ENCODE data around the gene POLR2I. TPM values are rescaled to one million over a fixed set of nuclear protein-coding genes. Genes with fewer than 3 reads are reported as not detected.
A peak's percentile ranks its signal among the peaks of the same experiment; 100 is the strongest.

POLR2I gene
- polyA plus RNA-seq, 1 donor (not counting 4 experiments of a cell fraction or from before 2014, with no cell fraction given), result 34.3 TPM

DNA sequence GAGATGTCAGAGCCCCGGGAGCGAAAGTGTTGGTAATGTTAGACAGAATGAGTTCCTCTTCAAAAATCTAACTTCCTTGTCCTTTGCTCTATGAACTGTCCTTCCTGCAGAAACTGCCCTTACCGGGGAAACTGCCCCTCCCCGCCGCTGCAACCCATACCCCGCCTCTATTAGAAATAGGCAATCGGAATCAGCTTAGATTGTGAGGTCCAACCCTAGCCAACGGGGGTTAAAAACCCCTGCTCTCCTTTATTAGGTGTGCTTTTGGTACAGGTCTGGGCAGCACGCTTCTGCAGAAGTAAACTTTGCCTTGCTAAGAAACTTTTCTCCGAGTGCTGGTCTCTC, 13.7 kb upstream of the POLR2I start:
- H3K9me1 ChIP-seq (ENCODE audit: control insufficient read depth, extremely low read depth, insufficient read depth, low read length), result no peaks in the 10 kb centered on the region
- peak overlapping the region; percentile 58 for H2AFZ ChIP-seq (ENCODE audit: control insufficient read depth, low read length)
- peaks cover 9 to 11% of the 10 kb centered on the region in 2 experiments for H3K36me3 ChIP-seq (ENCODE audit: control insufficient read depth in 2 of 2, extremely low read depth in 1 of 2, insufficient read depth in 2 of 2, low read length in 2 of 2)
- H3K79me2 ChIP-seq (ENCODE audit: control insufficient read depth, insufficient read depth, low read length), result no peaks in the 10 kb centered on the region
- H3K27me3 ChIP-seq (ENCODE audit: control insufficient read depth, extremely low read depth, insufficient read depth, low read length), result no peaks in the 10 kb centered on the region
- peak overlapping the region; percentile 86 for H3K4me2 ChIP-seq (ENCODE audit: control insufficient read depth, extremely low read depth, insufficient read depth, low read depth, low read length)
- H3K4me3 ChIP-seq (ENCODE audit: control insufficient read depth in 2 of 3, extremely low read depth in 1 of 3, insufficient read depth in 2 of 3, low read depth in 1 of 3, low read length in 3 of 3), result peak overlapping the region; percentile 12 to 58 (median 34)
- H3K27ac ChIP-seq (ENCODE audit: control insufficient read depth, insufficient read depth, low read length), result peak overlapping the region; percentile 47
- no peaks in the 10 kb centered on the region for H4K20me1 ChIP-seq (ENCODE audit: control insufficient read depth, extremely low read depth, insufficient read depth, low read length)
- no peaks in the 10 kb centered on the region for H3K9me3 ChIP-seq (ENCODE audit: control insufficient read depth, low read depth, low read length)
- dilution Hi-C loops (cut with MboI; ENCODE audit: extremely low pct_ligation_motif_present, low sequenced_read_pairs), result no loop called here
- FAIRE-seq (no peak), DNase-seq (ENCODE audit: low read depth, low spot score) (no peak)
- peak overlapping the region; percentile 48 for H3K9ac ChIP-seq (ENCODE audit: control insufficient read depth, extremely low read depth, insufficient read depth, low read length)
- TF ChIP-seq EZH2 (IDR thresholded peaks at IDR 0.05; ENCODE audit: low read length), result no peak
- TF ChIP-seq CTCF (optimal IDR thresholded peaks at IDR 0.05 in 1 of 3, IDR thresholded peaks at IDR 0.05 in 1 of 3, conservative IDR thresholded peaks at IDR 0.05 in 1 of 3; ENCODE audit: extremely low read depth in 1 of 3, insufficient read depth in 2 of 3, low read length in 3 of 3), result no peak
- peaks cover 16% of the 10 kb centered on the region for H3K4me1 ChIP-seq (ENCODE audit: control insufficient read depth, extremely low read depth, insufficient read depth, low read length)

DNA sequence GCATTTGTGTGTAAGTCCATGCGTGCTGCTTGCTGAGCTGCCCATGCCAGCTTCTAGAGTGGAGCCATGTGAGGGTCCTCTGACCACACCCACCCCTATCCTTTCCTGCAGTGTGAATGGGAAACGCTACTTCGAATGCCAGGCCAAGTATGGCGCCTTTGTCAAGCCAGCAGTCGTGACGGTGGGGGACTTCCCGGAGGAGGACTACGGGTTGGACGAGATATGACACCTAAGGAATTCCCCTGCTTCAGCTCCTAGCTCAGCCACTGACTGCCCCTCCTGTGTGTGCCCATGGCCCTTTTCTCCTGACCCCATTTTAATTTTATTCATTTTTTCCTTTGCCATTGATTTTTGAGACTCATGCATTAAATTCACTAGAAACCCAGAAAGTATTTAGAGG, 10.9 kb upstream of the POLR2I start:
- no peaks in the 10 kb centered on the region for H3K27me3 ChIP-seq (ENCODE audit: control insufficient read depth, extremely low read depth, insufficient read depth, low read length)
- peaks cover 3% of the 10 kb centered on the region for H3K4me1 ChIP-seq (ENCODE audit: control insufficient read depth, extremely low read depth, insufficient read depth, low read length)
- H2AFZ ChIP-seq (ENCODE audit: control insufficient read depth, low read length), result no peak overlapping the region
- H3K4me2 ChIP-seq (ENCODE audit: control insufficient read depth, extremely low read depth, insufficient read depth, low read depth, low read length), result no peak overlapping the region
- no peaks in the 10 kb centered on the region for H3K9me3 ChIP-seq (ENCODE audit: control insufficient read depth, low read depth, low read length)
- dilution Hi-C loops (cut with MboI; ENCODE audit: extremely low pct_ligation_motif_present, low sequenced_read_pairs), result no loop called here
- FAIRE-seq (no peak), DNase-seq (ENCODE audit: low read depth, low spot score) (no peak)
- no peaks in the 10 kb centered on the region for H3K79me2 ChIP-seq (ENCODE audit: control insufficient read depth, insufficient read depth, low read length)
- H3K9ac ChIP-seq (ENCODE audit: control insufficient read depth, extremely low read depth, insufficient read depth, low read length), result no peak overlapping the region
- H4K20me1 ChIP-seq (ENCODE audit: control insufficient read depth, extremely low read depth, insufficient read depth, low read length), result no peaks in the 10 kb centered on the region
- no peak overlapping the region for H3K4me3 ChIP-seq (ENCODE audit: control insufficient read depth in 2 of 3, extremely low read depth in 1 of 3, insufficient read depth in 2 of 3, low read depth in 1 of 3, low read length in 3 of 3)
- TF ChIP-seq EZH2 (IDR thresholded peaks at IDR 0.05; ENCODE audit: low read length) (no peak), CTCF (optimal IDR thresholded peaks at IDR 0.05 in 1 of 3, IDR thresholded peaks at IDR 0.05 in 1 of 3, conservative IDR thresholded peaks at IDR 0.05 in 1 of 3; ENCODE audit: extremely low read depth in 1 of 3, insufficient read depth in 2 of 3, low read length in 3 of 3) (no peak)
- no peak overlapping the region for H3K27ac ChIP-seq (ENCODE audit: control insufficient read depth, insufficient read depth, low read length)
- H3K36me3 ChIP-seq (ENCODE audit: control insufficient read depth in 2 of 2, extremely low read depth in 1 of 2, insufficient read depth in 2 of 2, low read length in 2 of 2), result peaks cover 11 to 19% of the 10 kb centered on the region in 2 experiments
- H3K9me1 ChIP-seq (ENCODE audit: control insufficient read depth, extremely low read depth, insufficient read depth, low read length), result no peaks in the 10 kb centered on the region
